Stimulated activated naive CD4-positive, alpha-beta T cell treated with Interleukin-2 at 50 U/mL for 16 hours (primary cell): ENCODE results near the gene GAL3ST2.
A peak's percentile ranks its signal among the peaks of the same experiment; 100 is the strongest.
"Not testable (repeated sequence)": the region's sequence is repeated elsewhere in the genome, so short reads cannot be mapped to it uniquely, and the experiment has no call there.

Source experiments
- DNase-seq: peaks from one replicate; lab custom pipeline; 2025; lab: John Stamatoyannopoulos, UW

Gene GAL3ST2

DNA sequence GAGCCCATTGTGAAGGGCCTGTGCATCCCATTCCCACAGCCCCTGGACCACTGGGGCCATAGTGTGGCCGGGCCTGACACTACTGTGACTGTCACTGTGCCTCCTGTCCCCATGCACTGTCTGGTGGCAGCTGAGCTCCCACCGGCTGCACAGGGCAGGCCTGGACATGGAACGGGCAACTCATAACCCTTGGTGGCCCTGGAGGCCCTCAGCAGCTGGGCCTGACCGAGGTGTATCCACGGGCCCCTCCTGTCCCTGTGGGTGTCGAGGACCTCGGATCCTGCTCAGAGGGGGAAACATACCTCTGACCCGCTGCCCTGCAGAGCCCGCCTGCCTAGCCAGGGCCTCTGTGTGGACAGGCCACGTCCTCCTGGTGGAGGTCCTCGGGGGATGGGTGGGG lies 7.8 kb upstream of the GAL3ST2 start:
- DNase-seq = no peak

DNA sequence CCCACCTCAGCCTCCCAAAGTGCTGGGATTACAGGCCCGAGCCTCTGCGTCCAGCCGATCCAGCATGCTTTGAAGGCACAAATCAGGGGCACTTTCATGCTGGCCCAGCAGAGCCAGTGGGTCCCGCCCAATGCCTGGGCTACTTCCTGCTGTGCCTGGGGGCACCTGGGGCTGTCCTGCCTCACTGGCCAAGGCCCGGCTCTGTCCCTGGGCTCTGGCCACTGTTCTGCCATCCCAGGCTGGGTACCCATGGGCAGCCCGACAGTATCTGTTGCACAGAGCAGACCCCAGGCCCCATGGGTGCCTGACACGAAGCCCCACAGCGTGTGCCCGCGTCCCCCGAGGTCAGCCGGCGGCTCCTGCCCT lies 6.8 kb upstream of the GAL3ST2 start:
- no peak for DNase-seq

DNA sequence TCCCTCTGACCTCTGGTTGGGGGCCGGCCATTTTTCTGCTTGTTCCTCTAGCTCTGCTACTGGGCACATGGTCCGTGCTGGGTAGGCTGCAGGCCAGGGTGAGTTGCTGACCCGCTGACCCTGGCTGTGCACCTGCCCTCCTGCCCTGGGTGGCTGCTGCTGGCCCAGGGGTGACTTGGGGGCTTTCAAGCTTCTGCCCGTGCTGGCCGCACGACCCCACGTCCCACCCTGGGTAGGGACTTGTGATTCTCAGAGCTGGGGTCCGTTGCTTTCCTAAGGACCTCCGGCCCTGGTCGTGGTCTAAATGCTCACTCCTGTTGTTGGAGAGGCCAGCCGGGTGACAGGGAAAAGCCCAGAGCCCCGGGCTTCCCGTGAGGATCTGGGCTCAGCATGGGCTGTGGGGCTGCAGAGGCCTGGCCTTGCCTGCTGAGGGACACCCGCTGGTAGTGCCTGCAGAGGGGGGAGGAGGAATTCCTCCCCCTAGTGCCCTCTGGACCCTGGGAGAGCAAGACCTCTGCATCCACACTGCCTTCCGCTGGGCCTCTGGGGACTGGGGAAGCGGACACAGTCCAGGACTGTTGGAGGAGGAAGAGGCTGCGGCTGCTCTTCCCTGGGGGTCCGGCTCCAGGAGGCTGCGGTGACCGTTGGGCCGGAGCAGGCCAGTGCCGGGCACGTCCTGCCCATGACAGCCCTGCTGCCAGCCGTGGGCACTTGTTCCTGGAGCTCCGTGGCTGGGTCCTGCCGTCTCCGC lies 6.3 kb upstream of the GAL3ST2 start:
- no peak for DNase-seq

DNA sequence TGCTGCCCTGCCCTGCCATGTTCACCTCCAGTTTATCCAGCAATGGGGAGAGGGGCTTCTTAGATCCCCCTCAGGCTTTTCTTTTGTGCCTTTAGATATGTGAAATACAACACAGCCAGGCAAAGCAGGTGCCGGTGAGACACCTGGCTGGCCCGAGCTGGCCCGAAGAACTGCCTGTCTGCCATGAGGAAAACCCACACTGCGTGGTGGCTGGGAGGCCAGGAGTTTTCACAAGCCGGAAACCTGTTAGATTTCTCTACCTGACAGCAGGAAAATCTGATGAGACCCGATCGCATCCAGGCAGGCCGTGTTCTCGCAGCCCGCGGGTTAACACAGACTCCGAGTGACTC lies 5.7 kb upstream of the GAL3ST2 start:
- DNase-seq = no peak

DNA sequence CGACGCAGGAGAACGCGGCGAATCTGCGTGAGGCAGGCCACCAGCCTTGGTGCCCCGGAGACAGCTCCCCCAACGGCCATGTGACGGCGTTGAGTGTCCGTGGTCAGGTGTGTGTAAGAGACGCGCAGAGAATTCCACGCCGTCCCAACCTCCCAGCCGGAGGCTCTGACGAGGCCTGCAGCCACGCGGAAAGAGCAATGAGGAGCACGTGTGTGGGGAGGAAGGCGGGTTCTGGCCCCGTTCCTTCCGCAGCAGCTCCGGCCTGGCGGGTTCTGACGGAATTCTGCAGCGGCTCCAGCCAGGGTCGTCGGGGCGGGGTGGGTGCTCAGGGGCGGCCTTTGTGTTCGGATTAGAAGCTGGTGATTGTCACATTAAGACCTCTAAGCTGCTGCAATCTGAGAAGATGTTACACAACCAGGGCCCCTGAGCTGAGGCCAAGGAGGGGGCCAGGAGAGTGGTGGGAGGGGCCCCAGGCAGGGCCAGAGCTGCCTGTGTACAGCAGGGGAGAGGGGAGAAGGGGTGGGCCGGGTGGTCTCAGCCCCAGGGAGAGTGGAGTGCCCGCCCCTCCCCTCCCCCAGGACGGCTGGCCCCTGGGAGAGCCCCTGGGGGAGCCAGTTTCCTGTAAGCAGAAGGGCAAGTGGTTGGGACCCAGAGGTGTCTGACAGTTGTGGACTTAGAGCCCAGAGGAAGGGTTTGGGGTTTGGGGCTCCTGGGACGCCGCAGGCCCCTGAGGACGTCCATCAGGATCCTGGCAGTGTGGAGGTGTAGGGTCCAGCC lies 5.1 kb upstream of the GAL3ST2 start:
- DNase-seq = no peak

DNA sequence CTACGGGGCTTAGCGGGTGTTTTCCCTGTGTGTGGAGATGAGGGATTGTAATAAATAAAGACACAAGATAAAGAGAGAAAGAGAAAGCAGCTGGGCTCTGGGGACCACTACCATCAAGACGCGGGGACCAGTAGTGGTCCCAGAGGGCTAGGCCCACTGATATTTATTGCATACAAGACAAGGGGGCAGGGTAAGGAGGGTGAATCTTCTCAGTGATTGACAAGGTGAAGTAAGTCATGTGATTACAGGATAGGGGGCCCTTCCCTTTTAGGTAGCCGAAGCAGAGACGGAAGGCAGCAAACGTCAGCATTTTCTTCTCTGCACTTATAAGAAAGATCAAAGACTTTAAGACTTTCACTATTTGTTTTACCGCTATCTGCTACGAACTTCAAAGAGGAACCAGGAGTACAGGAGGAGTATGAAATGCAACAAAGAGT lies 4.5 kb upstream of the GAL3ST2 start:
- peak; percentile 26 for DNase-seq

DNA sequence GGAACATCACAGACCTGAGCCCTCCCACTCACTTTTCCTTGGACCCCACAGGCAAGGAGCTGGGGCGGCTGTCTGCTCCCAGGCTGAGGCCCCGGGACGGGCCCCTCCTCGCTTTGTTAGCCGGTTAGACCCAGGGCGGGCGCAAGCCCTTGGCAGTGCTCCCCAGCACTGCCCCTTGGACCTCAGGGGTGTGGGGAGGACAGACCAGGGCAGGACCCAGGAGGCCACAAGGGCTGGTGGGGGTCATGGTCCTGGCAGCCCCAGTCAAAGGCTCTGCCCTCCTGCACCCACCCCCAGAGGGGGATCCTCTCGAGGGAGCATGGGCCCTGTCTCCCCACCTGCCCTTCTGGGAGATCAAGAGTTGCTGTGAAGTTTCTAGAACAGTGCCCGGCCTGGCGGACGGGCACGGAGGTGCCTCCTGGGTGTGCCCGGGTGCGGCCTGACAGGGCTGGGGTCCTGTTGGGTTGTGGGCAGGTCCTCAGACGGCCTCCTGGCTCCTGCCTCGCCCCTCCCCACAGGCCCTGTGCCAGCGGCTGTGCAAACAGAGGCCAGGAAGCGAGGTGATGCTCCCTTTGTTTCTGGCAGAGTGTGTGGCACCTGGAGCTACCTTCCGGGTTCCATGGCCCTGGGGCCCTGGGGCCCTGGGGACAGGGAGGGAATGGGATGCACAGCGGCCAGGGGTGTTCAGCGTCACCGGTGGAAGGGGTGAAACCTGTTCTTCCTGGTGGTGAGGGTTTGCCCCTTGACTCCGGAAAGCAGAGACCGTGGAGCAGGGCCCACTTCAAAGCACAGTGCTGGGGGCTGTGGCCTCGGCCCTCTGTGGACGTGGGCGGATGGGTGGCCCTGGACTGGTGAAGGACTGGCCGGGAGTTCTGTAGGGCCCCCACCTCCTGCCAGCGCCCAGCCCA lies 2.9 kb upstream of the GAL3ST2 start:
- no peak for DNase-seq

DNA sequence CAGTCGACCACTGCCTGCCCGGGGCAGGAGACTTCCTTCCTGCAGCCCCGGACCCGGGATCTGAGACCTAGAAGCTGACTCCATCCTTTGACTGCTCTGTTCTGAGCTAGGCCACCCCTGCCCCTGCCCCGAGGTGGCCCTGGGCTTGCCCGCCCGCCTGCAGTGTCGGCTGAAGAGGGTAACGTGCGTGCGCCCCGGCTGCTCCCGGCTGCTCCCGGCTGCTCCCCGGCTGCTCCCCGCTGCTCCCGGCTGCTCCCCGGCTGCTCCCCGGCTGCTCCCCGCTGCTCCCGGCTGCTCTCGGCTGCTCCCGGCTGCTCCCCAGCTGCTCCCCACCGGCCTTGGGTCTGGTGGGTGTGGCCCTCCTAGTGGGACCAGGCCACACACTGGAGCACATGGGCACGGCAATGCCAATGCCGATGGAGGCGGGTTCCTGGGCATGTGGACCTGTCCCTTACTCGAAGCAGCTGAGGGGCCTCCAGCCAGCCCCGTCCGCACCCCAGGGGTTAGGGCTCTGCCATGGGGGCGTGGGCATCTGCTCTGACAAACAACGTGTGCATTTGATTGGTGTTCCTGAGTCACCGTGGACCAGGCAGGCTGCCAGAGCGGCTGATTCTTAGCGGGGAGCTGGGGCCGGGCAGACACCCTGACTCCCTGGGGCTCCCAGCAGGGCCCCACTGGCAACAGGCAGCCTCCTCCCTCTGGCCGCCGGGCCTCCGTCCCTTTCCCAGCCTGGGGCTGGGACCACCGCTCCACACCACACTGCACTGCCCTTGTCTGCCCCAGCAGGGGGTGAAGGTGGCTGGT lies 2.0 kb upstream of the GAL3ST2 start:
- DNase-seq = no peak

DNA sequence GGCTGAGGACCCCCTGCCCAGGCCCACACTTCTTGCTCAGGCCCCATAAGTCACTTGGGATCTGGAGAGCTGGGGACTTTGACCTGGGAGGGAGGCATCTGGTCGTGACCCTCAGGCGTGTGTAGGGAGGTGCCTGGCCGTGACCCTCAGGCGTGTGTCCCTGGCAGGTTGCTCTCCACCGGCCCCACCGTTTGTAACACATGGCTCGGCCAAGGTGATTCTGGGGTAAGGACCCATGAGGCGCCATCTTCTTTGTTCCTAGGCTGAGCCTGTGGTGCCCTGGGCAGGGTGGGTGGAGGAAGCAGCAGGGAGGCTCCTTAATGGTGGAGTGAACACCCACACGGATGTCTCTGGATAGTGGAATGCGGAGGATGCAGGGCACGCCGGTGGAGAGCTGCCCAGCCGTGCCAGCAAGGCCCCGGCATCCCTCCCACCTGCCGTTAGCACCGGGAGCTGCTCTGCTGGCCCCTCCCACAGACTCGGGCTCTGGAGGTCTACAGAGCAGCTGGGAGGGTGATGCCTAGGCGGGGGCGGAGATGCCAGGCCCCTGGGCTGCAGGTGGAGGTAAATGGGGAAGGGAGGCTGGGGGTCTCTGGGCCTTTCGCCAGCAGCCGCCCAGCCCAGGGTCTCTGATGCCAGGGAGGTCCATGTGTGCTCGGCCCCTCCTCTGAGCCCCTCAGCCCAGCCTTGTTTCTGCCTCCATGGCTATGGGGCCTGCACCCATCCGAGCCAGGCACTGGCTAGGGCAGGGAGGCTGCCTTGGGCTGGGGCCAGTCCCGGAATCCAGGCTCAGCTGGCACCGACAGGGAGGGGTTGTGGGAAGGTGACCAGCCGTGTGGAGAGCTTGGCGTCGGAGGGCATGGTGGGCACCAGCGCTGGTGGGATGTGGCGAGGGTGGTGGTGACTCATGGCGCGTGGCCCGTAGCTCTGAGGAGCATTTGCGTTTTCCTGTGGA lies 1.1 kb upstream of the GAL3ST2 start:
- no peak for DNase-seq

DNA sequence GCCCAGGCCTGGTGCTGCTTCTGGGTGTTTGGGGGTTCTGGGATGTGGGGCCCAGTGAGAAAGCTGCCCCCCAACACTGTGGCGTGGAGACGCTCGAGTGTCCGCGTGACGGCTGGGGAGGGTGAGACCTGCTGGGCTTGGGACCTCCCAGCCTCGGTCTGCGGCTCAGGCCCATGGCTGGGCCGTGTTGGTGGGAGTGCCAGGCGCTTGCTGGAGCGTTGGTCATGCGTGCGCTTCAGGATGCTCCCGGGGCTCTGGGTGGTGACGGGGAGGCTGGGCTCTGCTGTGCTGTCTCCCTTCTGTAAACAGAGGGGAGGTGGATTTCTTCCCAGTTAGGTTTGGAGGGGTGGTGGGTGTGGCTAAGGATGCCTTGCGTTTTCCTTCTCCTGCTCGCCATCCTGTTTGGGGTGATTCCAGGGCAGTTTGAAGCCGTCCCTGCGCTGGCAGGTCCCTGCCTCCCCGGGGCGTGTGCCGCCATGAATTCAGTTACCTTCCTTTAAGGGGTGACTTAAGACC lies 606 bp downstream of the GAL3ST2 start:
- no peak for DNase-seq

DNA sequence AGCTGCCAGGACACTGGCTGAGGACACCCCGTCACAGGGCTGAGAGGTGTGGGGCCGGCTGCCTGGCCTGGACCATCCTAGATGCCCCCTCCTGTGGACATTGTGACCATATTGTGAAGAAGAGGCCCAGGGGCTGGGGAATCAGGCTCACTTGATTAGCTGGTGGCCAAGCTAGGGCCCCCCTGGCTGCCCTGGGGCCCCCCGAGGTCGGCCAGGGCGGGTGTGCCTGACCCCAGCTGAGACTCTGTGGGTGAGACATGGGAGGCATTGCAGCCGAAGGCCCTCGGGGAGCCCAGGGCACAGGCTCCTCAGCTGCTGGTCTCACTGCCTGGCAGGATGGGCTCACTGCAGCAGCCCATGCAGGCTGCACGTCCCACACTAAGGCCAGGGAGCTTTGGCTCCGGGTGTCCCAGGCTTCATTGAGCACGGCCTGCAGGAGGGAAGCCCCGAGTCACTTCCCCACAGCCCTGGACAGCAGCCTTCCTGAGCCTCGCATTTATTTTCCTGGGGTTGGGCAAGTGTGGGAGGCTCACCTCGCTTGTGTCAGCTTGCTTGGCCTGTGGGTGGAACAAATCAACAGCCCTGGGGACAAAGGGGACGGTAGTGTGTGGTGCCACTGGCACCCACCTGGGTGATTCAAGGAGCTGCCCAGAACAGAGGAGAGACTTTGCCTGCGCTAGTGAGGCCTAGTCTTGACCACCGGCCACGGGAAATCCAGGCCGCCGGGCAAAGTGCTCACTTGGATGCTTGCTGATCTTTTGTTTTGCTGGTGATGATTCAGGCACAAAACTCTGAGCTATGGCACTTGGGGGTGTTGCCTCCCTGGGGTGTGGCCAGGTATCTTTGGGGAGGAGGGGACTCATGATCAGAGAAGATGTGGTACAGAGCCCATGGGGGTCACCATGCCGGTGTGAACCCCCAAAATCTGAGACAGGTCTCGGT lies 1.3 kb downstream of the GAL3ST2 start:
- no peak for DNase-seq

DNA sequence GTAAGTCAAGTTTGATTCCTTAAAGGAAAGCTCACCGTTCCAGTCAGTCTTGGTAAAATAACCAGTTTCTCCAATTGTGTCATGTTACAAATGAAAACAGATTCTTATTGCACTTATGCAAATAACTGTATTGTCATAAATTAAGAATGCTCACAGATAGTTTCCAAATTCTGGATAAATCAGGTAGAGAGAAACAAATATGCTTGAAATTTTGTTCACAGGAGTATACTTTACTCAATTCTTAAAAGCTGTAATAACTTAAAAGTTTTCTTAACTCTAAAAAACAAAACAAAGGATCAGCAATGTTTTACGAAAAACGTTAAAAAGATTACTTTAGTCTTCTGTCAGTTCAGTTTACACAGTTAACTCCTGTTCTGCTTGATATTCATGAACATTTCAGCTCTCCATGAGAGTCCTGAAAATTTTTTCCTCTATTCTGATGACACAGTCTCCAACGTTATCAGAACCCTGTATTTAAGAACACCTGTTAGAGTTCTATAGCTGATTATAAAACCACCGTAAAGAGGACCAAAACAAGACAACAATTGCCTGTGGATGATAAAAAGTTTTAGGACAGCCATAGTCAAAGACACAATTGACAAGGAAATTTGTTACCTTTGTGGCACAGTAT lies 4.4 kb downstream of the GAL3ST2 start:
- DNase-seq = no peak

DNA sequence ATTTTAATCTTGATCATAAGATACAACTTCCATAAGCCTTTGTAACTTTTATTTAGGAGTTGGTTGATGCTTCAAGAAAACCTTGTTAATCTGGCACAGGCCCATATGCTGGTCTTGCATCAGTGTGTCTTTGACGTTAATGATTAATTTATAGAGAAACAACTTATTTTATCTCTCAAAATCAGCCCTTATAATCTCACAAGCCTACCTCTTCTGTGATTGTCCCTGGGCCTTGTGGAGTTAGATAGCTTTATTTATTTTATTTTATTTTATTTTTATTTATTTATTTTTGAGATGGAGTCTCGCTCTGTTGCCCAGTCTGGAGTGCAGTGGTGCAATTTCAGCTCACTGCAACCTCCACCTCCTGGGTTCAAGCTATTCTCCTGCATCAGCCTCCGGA lies 5.4 kb downstream of the GAL3ST2 start:
- not testable (repeated sequence) for DNase-seq

DNA sequence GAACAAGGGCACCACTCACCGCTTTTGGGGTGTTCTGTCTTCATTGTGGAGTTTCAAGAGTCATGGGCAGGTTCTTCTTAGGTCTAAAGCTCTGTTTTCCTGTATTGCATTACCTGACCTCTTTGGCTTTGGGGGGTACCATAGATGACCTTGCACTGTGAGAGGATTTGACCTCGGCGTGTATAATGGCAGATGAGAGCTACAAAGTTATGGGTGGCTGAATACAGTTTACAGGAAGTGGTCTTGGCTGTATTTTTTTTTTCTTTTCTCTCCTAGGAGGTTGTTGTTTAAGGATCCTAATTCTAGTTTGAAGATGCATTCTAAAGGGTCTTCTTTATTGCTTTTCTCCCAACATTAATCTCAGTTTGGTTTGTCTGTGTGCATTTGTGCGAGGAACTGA lies 11.5 kb downstream of the GAL3ST2 start:
- no peak for DNase-seq

DNA sequence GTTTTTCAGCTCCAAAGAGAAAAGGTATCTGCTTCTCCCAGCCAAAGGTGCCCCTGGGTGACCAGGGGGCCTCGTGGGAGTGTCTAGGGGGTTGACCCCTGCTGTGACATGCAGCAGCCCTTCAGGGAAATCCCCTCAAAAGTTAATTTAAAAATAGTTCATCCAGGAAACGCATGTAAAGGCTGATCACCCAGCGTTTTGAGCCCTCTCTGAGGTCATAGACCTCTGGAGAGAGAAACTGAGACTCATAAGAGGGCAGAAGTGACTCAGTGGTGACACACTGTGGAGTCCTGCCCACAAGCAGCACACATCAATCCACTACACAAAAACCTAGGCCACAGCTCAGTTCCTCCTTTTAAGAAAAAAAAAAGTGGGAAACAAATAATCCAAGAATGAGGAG lies 11.9 kb downstream of the GAL3ST2 start:
- peak; percentile 44 for DNase-seq

DNA sequence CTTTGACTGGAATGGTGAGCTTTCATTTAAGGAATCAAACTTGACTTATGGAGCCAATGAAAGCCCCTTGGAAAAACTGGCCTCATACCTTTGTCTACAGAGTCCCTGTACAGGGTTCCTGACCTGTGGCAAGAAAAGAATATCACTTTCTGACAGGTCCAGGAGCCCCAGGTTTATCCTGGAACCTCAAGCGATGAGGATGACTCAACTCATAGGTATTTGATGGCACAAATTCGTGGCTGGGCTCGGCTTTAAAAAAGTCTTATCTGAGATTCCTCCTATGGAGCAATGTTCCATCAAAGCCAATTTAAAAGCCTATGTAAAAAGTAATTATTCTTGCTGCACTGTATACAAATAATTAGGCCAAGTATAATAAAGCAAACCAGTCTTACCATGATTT lies 14.8 kb downstream of the GAL3ST2 start:
- DNase-seq = not testable (repeated sequence)

DNA sequence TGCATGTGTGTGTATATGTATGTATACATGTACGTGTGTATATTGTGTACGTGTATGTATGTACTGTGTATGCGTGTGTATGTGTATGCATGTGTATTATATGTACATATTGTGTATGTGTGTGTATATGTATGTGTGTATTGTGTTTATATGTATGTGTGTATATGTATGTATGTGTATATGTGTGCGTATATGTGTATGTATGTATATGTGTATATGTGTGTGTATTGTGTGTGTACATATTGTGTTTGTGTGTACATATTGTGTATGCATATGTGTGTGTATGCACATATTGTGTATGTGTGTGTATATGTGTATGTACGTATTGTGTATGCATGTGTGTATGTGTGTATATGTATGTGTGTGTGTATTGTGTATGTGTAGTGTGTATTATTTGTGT lies 16.8 kb downstream of the GAL3ST2 start:
- DNase-seq = no peak

DNA sequence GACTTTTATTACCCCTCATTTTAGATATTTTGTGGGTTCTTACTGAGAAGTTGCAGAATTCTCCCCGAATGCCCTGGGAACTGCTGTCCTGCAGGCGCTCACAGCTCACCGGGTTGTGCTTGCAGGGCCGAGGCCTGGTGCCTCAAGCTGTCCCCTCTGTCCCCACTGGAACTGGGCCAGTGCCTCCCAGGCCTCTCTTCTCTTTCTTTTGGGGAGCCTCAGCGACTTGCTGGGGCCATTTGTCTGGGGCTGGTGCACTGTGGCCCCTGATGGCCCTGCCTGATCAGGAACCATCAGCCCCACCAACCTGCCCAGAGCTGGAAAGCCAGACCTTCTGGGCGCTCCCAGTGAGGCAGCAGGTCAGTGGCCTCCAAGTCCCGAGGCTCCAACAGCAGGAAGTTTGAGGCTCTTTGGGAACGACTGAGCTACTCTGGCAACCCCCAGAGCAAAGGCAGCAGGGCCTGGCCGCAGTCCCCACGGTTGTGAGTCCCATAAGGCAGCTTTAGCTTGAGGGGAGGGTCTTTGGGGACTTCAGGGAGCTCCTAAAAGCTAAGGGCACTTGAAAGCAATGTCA lies 17.7 kb downstream of the GAL3ST2 start:
- no peak for DNase-seq
